Germinal center (tissue), 1 donor: ENCODE measurements around the gene C12orf76.
"Not testable (repeated sequence)": the region's sequence is repeated elsewhere in the genome, so short reads cannot be mapped to it uniquely, and the experiment has no call there.

Source experiments
- DNase-seq: peaks from one replicate; pipeline ENCODE4 v3.0.0; 2012; ENCODE audit warnings: mixed read lengths, low spot score

C12orf76 gene, protein sequence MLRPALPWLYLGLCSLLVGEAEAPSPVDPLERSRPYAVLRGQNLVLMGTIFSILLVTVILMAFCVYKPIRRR

DNA sequence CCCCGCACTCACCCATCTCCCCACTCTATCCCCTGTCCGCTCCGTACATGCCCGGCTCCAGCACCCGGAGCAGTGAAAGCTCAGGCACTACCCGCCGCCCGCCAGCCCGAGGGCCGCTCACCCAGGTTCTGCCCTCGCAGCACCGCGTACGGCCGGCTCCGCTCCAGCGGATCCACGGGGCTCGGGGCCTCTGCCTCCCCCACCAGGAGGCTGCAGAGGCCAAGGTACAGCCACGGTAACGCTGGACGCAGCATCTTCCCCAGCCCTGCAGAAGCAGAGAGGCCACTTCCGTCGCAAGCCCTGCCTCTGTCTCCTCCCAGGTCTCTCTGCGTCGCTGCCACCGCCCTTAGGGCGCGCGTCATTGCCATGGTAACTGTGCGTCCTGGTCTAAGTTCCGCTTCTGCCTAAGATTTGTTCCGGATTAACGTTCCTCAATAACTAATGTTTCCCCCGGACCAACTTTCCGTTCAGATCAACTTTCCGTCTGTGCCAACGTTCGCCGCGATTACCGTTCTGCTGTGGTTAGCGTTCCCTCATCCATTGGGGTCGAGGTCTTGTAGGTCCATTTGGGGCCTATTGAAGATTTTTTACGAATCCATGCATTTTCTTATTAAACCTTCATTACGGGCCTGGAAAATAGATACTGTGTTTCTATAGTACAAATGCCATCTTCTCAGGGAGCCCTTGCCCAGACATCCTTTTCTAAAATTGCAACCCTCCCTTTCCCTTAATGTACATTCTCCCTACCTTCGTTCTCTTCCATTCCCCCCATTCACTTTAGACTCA, at the start of gene C12orf76:
Gene C12orf76, minus strand, starts transcription at position 281 of the 786 bp plus-strand sequence. Its CDS starts 27 bp downstream, at position 254.
- DNase-seq = peak; percentile 90

DNA sequence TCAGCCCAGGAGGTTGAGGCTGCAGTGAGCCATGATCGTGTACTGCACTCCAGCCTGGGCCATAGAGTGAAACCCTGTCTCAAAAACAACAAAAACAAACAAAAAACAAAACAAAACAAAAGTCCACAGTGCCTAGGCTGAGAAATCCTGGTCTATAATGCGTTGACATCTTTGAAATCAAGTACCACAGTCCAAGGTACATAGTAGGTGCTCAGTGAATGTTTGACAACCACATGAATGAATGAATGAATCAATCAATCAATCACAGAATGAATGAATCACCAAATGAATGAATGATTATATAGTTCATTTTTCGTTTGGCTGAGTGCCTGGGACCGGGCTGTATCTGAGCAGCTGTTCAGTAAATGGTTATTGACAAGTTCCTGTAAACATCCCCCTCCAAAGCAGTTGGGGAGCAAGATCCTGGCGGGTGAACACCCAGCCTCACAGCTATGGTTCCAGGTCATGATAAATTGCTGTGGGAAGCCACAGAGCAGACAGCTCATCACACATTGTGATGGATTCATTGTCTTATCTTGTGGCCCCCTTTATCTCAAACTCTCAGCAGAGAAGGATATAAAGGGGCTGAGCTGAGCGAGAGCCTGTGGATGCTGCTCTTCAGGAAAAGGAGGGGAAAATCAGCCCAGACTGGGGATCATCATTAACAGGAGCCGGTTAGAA, 45.4 kb upstream of the C12orf76 start:
- DNase-seq = no peak

DNA sequence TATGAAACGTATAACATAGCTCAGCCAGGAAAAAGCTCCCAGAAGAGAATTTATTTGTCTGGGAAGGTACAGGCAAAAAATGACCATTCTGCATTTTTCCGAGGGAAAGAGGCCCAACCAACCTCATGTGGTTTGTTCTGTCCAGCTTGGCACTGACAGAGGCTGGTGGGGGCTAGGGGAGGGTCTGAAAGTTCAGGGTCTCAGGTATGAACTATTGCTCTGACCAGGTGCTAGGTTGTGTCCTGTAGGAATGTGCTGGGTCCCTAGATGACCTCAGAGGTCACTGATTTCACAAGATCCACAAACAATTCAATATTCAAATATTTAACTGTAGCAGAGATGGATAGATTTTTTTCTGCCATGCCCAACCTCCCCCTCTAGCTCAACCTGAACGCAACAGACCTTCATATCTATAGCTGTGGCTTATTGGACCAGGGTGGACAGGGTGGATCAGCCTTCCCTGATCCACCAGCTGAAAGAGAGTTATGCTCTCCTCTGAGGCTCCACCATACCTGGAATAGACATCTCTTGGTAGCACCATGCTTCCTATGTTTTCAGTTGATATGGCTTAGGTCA, 42.9 kb upstream of the C12orf76 start:
- DNase-seq = no peak

DNA sequence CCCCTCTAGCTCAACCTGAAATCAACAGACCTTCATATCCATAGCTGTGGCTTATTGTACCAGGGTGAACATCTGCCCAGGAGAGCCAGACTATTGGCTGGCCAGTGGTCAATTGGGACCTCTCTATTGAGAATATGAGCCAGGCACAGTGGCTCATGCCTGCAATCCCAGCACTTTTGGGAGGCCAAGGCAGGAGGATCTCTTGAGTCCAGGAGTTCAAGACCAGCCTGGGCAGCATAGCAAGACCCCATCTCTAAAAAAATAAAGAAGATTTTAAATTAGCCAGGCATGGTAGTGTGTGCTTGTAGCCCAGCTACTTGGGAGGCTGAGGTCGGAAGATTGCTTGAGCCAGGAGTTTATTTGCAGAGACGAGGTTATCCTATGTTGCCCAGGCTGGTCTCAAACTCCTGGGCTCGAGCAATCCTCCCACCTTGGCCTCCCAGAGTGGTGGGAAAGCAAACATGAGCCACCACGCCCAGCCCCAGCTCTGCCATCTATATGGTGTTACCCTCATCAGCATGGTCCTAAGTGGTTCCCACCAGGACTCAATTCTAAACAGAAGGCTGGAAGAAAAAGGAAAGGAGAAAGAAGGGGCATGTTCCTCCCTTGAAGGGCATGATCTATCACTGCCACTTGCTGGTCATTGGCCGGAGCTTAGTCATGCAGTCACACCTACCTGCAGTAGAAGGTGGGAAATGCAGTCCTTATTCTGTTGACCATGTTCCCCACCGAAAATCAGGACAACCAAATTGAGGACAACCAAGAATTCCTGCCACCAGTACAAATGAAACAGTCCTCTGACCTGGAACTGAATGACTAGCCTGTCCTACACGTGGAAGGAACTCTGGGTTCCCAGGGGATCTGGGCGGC, 42.2 kb upstream of the C12orf76 start:
- no peak for DNase-seq

DNA sequence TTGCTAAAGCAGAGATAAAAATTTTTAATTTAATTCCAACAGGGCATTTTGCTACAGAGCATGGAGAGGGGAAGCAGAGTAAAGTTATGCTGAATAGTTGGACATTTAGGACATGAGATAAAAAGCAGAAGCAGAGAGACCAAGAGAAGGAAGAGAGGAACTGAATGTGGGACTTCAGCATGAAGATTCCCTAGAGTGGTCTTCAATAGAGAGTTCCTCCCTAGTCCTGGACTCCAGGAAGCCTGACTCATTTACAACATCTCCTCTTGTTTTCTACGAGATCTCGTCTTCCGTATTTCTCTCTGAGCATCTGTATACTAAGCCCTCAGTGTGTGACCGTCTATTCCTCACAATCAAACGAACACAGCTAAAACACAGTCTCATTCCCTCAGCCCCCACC, 40.6 kb upstream of the C12orf76 start:
- no peak for DNase-seq

DNA sequence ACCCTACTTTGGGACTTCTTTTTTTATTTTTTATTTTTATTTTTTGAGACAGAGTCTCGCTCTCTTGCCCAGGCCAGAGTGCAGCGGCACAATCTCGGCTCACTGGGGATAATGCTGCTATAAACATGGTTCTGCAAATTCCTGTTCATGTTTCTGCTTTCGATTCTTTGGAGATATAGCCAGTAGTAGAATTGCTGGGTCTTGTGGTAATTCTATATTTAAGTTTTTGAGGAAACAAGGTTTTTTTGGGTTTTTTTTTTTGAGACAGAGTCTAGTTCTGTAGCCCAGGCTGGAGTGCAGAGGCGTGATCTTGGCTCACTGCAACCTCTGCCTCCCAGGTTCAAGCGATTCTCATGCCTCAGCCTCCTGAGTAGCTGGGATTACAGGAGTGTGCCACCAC, 39.9 kb upstream of the C12orf76 start:
- not testable (repeated sequence) for DNase-seq

DNA sequence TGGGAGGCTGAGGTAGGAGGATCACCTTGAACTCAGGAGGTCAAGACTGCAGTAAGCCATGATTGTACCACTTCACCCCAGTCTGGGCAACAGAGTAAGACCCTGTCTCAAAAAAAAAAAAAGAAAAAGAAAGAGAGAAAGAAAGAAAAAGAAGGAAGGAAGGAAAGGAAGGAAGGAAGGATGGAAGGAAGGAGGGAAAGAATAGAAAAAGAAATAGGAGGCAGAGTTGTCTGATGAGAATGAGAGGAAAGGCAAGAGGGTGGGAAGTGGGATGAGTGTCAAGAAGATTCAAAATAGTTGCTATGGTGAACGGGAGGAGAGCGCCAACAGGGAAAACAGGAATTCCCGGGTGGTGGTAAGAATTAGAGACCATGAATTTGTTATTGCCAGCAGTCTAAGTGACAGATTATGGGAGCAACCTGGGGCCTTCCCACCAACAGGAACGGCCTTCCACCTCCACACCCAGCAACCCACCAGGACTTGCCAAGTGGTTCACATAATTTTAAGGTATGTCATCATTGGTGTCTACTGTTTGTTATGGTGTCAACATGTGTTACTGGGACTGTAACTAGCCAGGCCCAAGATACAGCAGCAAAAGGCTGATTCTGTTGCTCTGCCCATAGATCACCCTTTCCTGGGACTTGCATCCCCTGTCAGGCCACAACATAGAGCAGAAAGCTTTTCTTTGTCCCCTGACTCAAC, 36.1 kb upstream of the C12orf76 start:
- DNase-seq = no peak

DNA sequence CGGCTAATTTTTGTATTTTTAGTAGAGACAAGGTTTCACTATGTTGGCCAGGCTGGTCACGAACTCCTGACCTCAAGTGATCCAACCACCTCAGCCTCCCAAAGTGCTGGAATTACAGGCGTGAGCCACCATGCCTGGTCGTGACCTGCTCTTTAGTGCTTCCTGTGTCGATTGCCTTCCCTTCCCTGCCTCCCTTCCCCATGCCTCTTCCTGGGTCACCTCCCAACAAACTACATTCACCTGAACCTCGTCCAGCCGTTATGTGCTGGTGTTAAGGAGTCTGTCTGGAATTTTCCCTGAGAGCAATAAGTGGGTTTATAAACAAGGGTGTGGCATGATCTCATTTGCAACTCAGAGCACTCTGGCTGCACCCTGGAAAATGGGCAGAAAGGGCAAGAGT, 32.1 kb upstream of the C12orf76 start:
- DNase-seq = no peak

DNA sequence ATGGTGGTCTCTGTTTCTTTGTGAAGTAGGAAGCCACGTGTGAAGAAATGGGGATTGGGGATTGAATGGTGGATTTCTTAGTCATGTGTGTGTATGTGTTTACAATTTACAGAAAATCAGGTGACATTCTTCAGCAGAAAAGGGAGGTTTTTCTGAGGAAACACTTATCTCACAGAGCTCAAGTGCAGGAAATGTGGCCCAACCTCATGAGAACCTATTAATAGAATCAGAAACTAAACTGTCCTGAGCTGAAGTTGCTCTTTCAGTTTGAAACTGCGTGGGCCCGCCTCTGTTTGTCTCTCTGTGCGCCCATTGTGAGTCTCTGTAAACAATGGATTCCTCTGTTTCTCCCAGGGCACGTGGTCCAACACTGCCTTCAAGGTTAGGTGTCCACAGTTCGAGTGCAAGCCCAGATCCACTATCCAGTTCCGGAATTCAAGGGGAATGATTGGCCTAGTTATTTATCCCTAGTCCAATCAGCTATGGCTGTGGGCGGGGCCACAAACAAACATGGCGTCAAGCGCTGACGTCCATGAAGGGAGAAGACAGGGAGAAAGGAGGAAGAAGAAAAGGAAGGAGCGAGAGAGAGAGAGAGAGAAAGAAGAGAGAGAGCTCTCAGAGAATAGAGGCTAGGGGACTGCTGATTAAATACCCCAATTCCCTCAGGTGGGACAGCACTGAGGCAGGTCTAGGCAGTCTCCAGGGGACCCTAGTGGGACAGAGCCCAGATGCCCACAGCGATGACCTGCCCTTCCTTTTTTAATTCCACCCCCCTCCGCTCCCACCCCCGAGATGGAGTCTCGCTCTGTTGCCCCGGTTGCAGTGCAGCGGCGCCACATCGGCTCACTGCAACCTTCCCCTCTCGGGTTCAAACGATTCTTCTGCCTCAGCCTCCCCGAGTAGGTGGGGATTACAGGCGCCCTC, 31.4 kb upstream of the C12orf76 start:
- peak; percentile 80 for DNase-seq

DNA sequence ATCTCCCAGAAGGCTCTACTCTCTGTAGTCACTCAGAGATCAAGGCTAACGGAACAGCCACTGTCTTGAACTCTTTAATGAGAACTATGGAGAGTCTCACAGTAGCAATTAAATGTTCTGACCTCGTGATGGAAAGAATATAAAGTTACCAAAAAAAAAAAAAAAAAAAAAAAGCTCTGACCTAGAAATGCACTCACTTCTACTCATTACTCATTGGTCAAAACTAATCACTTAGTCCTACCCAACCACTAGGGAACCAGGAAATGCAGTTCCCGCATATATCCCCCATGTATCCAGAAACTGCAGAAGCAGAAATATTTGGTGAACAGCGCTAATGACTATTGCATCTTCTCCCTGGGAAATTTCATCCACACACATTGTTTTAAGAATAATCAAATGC, 29.5 kb upstream of the C12orf76 start:
- DNase-seq = no peak

DNA sequence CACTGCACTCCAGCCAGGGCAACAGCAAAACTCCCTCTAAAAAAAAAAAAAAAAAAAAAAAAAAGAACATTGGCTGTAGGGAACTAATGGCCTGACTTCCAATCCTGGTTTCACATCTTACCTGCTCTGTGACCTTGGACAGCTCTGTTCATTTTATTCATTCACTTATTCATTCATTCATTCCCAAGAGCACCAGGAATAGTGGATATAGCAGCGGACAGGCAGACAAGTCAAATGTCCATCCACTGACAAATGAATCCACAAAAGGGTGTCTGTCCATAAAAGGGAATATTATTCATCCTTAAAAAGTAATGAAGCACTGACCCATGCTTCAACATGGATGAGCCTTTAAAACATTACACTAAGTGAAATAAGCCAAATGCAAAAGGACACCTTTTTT, 27.6 kb upstream of the C12orf76 start:
- DNase-seq = no peak

DNA sequence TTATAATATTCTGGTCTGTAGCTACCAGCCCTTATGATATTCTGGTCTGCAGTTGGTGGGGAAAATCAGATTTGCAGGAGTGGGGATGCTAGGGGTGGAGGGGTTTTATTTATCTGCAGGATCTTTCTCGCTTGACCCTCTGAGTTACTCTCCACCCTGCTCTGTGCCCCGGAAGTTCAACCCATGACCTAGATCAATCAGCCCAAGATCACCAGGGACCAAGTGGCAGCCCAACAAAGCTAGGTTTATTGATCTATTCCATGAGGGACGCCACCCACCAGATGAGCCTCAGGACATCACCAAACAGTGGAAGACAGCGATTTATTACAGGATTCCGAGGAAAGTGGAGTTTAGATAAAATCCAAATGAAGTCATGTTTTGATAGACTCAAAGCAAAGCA, 25.8 kb upstream of the C12orf76 start:
- no peak for DNase-seq

DNA sequence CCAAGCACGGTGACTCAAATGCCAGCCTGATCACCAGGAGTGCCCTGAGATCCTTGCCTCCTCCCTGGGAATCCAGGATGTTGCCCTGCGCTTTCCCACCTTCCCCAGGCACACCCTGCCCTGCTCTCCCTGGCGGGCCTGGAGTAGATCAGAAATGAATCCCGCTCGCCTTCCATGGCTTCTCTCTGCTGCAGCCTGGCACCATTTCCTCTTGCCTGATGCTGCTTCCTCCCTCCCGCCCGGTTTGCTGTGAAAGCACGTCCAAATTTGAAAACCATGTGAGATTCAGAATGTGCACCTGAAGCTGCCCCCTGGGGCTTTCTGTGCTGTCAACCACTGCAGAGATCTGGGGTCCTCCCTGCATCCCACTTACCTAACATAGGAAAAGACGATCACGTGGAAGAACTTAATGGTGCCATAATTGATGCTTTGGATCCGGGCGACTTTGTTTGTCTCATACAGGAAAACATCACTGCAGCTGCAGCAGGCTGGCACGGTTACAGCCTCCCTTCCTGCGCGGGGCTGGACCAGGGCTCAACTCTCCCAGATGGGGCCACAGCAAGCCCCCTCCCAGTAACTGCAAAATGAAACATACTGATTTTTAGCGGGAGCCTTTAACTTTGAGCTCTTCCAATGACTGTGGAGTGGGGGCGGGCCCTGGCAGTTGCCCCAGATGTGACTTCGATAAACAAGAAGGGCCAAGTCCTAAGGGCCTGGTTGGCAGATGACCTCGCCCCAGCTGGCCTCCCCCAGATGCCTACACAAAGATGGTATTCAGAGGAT, 24.9 kb upstream of the C12orf76 start:
- peak; percentile 19 for DNase-seq

DNA sequence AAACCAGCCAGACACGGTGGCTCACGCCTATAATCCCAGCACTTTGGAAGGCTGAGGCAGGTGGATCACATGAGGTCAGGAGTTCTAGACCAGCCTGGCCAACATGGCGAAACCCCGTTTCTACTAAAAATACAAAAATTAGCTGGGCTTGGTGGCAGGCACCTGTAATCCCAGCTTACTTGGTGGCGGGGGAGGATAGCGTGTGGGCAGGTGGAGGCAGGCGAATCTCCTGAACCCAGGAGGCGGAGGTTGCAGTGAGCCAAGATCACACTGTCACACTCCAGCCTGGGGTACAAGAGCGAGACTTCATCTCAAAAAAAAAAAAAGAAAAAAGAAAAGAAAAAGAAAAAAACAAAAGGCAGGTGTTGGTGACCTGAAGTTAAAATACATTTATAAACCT, 24.3 kb upstream of the C12orf76 start:
- DNase-seq = not testable (repeated sequence)

DNA sequence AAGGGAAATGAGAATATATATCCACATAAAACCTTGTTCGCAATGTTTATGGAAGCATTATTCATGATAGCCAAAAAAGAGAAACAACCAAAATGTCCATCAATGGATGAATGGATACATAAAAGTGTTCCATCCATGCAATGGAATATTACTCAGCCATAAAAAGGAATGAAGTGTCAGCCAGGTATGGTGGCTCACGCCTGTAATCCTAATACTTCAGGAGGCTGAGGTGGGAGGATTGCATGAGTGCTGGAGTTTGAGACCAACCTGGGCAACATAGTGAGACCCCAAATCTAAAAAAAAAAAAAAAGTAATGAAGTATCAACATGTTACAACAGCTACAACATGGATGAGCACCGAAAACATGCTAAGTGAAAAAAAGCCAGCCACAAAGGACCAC, 23.6 kb upstream of the C12orf76 start:
- no peak for DNase-seq

DNA sequence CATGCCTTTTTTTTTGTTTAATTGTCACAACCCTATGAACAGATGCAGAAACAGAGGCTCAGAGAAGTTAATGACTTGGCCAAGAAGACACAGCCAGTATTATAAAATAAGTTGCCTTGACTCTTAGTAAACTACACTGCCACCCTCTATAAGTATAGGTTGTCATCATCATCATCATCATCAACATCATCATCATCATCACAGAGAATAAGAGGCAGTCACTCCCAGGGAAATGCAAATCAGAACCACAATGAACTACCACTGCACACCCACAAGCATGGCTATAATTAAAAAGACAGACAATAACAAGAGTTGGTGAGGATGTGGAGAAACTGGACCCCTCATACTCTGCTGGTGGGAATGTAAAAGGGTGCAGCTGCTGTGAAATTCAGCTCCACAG, 23.2 kb upstream of the C12orf76 start:
- DNase-seq = no peak

DNA sequence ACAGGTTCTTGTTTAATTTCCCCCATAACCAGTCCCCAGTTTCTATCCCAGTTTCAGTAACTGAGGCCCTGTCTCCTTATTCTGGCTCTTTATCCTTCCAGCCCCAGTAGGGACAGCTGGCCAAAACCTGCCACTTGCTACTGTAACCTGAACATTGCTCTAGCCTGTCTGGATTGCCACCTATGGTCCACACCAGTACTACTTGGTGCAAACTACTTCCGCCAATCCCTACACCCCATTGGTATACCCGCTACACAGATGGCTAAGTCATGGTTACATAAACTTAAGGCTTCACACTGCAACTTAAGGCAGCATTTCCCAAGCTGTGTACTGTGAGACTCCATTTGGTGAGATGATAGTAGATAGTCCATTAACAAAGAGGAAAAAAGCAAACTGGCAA, 20.3 kb upstream of the C12orf76 start:
- DNase-seq = no peak

DNA sequence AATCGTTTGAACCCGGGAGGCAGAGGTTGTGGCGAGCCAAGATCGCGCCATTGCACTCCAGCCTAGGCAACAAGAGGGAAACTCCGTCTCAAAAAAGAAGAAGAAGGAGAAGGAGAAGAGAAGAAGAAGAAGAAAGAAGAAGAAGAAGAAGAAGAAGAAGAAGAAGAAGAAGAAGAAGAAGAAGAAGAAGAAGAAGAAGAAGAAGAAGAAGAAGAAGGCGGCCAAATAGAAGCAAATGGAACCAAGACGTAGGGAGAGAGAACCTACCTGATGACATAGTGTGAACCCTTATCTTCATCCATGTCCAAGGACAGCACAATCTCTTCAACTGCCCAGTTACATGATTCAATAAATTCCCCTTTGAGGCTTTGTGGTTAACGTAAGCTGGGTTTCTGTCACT, 19.8 kb upstream of the C12orf76 start:
- not testable (repeated sequence) for DNase-seq

DNA sequence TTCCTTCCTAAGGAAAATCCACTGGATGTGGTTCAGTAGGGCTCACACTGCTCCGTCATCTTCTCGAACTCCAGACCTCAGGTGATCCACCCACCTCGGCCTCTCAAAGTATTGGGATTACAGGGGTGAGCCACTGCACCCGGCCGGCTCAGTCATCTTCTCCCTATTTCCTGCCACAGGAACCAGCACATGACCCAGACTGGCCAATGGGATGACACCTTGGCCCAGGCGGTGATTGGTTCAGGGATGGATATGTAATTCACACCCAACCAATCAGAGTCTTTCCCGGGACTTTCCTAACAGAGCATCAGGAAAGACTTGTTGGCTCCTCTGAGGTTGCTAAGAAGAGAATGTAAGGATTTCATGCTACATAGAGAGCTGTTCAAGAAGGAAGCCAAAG, 19.2 kb upstream of the C12orf76 start:
- DNase-seq = no peak

DNA sequence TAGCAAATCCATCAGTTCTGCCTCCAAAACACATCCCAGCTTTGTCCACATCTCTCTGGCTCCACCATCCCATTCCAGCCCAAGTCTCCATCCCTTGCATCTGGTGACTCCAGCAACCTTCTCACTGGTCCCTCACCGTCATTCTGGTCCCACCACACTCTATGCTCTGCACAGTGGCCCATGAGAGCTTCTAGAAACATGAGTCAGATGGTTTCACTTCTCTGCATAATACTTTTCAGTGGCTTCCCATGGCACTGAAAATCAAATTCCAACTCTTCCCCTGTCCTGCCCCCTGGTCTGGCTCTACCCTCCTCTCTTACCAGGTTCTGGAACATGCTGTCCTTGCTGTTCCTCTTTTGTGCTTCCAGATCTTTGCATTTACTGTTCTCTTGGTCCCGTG, 17.2 kb upstream of the C12orf76 start:
- no peak for DNase-seq
